Hematopoietic multipotent progenitor cell (in vitro differentiated cells): Measurements from ENCODE around the gene ARFGAP2. TPM values are rescaled to one million over a fixed set of nuclear protein-coding genes. Genes with fewer than 3 reads are reported as not detected.

Experiments used
- DNase-seq, 3 donors: peaks; one replicate each; pipeline ENCODE4 v3.0.0-alpha.2; 2011 to 2015; ENCODE audit warnings: low read depth in 2 of 3, low spot score in 2 of 3
- total RNA-seq: library from RNA; depleted of rRNA; stranded (reverse); fragments of >200 nt; gene quantifications from one replicate; pipeline ENCODE4 v1.2.3, GENCODE V29; 2012

ARFGAP2 gene
- total RNA-seq, 1 donor, result 276 TPM

- DNase-seq, result no peak
Measured at GRCh38 chr11:47188259-47188658, 11.6 kb upstream of the ARFGAP2 start.

GRCh38 chr11:47187723-47188122 lies 11.0 kb upstream of the ARFGAP2 start:
- DNase-seq, result no peak

GRCh38 chr11:47186700-47187695 lies 10.3 kb upstream of the ARFGAP2 start:
- peak in 1 of 3 donors; percentile 62 for DNase-seq

GRCh38 chr11:47186076-47186699 lies 9.5 kb upstream of the ARFGAP2 start, which contains the start of gene PACSIN3:
Gene PACSIN3, minus strand, starts transcription at chr11:47186434. Its CDS starts 3,707 bp downstream, at chr11:47182727.
- peak in 1 of 3 donors; percentile 29 for DNase-seq

GRCh38 chr11:47185305-47186075 lies 8.8 kb upstream of the ARFGAP2 start:
- peak in 1 of 3 donors; percentile 8 for DNase-seq

GRCh38 chr11:47184711-47185304 lies 8.1 kb upstream of the ARFGAP2 start:
- no peak for DNase-seq

GRCh38 chr11:47183969-47184368 lies 7.3 kb upstream of the ARFGAP2 start:
- no peak for DNase-seq

- no peak for DNase-seq
Measured at GRCh38 chr11:47183031-47183856, 6.6 kb upstream of the ARFGAP2 start.

GRCh38 chr11:47182380-47182779 lies 5.7 kb upstream of the ARFGAP2 start:
- DNase-seq, result no peak

GRCh38 chr11:47181271-47181670 lies 4.6 kb upstream of the ARFGAP2 start:
- no peak for DNase-seq

- DNase-seq, result no peak
Measured at GRCh38 chr11:47180006-47180787, 3.5 kb upstream of the ARFGAP2 start.

- peak in 2 of 3 donors; percentile 56 to 77 for DNase-seq
Measured at GRCh38 chr11:47179655-47179991, 2.9 kb upstream of the ARFGAP2 start.

GRCh38 chr11:47178737-47179654 lies 2.3 kb upstream of the ARFGAP2 start:
- DNase-seq, result no peak

GRCh38 chr11:47178316-47178715 lies 1.6 kb upstream of the ARFGAP2 start:
- DNase-seq, result no peak

- no peak for DNase-seq
Measured at GRCh38 chr11:47177846-47178245, 1.2 kb upstream of the ARFGAP2 start.

GRCh38 chr11:47177229-47177845 lies 658 bp upstream of the ARFGAP2 start:
- peak in 2 of 3 donors; percentile 89 to 96 for DNase-seq

GRCh38 chr11:47175746-47176327 lies 842 bp downstream of the ARFGAP2 start:
- DNase-seq, result peak in 1 of 3 donors; percentile 66
